NCI-H345 treated with DMSO at 0.1 percent for 48 hours (cell line): ENCODE measurements around the gene HMX1.

Source experiments
- DNase-seq: peaks from one replicate; lab custom pipeline; 2025; ENCODE audit not compliant: unreplicated experiment; lab: John Stamatoyannopoulos, UW

HMX1 gene

DNA sequence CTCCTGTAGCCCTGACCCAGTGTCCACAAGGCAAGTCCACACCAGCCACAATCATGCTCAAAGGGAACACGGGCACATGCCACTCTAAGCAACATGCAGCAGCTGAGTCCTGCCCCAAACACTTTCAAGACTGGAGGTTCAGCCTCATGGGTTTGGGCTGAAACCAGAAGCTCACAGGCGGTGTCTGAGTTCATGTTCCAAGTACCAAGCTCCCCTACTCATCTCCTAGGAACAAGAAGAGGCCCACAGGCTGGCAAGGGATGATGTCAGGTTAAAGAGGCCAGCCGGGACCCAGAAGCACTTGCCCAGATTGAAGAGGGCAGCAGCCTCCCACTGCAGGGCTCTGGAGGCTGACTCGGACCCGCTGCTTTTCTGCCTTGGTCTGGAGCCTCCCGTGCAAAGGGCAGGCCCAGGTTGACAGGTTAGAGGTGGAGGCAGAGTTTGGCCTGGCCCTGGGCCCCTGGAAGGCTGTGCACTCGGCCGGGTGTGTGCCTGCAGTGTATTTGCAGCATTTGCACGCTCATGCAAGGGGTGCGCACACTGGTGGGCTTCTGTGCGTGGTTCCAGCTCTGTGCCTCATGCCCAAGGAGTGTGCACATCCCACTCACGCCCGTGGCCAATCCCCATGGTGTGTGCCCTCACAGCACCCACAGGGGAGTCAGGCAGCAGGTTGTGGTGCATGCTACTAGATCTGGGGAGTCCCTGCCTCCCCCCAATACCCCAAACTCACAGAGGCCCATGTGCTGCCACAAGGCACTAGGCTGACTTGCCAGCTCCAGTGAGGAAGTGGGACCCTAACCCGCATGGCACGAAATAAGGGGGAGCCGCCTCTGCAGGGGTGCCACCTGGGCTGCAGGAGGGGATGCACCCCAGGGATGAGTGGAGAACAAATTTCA, 2.4 kb downstream of the HMX1 start:
- DNase-seq: no peak

DNA sequence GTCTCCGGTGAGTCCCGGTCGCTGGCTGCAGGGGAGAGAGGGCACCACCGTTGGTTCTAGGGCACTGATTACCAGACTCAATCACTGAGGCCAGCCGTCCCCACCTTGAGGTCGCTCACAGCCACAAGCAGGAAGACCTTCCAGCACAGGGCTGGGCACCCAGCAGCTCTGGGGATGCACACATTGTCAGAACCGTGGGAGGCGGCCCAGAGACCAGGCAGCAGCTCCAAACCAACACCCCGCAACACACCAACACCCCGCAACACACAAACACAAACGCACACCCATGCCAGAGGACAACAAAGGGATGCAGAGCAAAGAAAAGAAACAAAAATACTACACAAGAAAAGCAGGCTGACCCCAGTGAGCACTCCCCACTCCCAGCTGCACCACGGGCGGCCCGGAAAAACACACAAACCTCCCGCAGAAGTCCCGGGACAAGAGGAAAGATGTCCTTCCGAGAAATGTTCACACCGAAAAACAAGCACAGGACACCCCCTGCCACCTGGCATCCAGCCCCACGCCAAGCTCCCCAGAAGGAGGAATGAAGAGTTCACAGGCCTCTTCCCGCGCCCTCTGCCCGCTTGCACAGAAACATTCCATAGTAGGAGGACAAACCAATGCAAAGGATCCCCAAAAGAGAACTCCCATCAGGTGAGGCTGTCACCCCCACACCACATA, 3.2 kb downstream of the HMX1 start:
- no peak for DNase-seq

DNA sequence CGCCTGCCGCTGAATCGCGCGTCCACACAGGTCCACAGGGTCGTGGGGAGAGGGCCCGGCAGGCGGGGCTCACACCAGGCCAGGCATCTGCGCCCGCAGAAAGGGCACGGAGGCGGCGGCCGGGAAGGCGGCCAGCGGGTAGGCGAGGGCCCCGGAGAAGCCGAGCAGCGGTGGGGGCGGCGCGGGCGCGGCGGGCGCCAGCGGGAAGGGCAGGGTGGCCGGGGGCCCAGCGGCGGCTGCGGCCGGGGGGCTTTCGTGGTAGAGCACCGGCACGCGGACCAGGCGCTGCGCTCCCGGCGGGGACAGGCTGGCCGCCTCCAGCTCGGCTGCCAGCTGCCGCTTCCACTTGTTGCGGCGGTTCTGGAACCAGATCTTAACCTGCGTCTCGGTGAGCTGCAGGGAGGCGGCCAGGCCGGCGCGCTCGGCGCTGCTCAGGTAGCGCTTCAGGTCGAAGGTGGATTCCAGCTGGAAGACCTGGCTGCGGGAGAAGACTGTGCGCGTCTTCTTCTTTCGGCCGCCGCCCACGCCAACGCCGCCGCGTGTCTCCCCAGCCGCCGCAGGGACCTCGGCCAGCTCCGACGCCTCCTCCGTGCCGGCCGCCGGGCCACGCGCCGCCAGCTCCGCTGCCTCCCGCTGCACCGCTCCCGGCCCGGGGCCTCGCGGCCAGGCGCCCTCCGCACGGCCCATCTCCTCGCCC, 3.9 kb downstream of the HMX1 start:
- DNase-seq: no peak

DNA sequence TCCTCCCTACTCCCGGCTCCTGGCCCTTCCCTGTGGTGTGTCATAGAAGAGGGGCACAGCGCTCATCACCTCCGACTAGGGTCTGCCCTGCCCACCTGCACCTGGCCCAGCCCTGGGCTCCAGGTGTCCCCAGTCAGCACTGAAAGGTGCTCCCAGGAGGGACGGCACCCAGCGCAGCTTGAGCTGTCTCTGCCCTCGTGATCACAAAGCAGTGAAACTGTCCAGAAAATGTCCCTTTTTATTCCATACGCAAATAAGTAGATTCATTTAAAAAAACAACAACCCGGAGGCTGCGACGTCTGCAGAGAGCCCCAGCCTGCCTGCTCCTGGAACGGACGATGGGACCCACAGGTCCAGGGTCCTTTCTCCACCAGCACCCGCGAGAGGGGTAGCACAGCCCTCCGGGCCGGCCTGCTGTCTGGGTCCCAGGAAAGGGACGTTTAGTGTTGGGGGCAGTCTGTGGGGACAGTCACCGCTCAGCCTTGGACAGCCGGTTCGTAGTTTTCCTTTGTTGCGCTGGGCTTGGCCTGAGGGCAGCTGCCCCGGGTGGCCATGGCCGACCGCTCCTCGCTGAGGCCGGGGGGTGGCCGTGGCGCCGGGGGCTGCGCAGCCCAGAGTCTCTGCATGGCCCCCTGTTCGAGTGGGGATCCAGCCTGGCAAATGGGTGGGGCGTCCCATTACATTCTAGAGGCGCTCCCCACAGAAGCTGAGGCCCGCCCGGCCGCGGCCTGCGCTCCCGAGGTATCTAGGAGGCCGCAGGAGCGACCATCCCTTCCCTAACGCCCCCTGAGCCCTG, 4.6 kb downstream of the HMX1 start:
- DNase-seq: no peak

DNA sequence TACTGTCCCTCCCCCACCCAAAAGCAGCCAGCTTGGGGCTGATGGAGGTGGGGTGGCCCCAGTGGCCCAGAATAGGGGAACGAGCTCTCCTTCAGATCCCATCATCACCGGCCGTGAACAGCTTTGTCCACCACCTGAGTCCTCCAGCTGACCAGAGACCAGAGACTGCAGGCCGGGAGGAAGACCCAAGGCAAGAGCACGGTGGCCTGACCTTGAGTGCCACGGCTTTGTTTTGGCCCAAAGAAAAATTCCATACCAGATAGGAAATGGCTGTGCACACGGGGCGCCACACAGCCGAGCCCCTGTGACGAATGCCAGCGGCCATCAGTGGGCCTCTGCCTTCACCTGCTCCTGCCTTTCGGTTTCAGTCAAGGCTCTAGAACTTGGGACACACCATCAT, 5.2 kb downstream of the HMX1 start:
- DNase-seq: no peak

DNA sequence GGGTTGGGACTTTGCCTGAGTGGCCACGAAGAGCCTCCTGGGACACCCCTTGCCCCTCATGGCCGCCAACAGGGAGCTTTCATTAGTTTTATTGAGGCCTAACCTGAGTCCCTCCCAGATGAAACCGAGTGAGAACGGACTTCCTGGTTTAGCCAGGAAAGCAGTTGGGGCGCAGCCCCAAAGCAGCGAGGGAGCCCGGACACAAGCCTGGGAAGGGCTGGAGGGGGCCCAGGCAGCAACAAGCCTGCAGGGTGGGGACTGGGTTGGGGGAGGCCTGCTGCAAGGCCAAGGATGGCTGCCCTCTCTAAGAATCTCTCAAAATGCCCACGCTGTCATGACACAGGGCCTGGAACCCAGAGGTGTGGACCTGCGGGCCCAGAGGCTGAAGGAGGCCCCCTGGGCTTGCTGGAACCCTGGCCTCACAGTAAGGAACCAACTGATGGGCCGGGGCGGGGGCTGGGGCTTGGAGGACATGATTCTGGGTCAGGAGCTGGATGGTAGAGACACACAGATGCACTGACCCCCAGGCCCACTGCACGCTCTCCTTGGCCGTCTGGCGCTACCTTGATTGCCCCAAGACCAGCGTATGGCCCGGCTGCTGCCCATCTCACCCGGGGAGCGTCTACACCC, 5.8 kb downstream of the HMX1 start:
- DNase-seq: no peak

DNA sequence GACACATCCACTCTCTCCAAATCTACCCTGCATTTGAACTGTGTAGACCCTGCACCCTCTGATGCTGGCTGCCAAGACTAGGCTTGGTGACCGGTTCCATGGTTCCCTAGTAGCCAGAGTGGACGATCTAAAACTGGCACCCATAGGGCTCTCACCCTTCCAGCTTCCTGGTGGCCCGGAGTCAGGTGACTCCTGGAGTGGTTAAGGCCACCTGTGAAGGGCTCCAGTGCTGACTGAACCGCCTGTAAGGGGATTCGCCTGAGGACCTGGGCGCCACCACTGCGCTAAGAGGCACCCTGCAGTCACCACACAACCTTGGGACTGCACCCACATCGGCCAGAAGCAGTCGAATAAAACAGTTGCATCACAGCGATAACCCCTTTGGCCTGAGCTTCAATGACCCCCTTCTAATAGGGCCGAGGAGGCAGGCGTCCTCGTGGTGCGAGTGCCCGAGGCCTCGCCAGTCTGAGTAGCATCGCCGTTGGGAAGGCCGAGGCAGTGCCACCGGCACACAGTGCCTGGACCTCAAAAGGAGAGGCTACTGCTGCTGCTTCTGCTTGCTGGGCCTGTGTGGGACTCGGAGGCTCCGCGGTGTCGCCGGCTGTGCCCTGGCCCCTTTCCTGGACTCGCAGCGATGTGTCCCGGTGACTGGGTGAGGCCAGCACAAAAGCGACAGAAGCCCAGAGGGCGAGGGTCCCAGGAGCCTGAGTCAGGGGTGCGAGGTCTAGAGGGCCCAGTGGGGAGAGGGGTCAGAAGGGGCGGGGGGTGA, 6.5 kb downstream of the HMX1 start:
- DNase-seq: no peak

DNA sequence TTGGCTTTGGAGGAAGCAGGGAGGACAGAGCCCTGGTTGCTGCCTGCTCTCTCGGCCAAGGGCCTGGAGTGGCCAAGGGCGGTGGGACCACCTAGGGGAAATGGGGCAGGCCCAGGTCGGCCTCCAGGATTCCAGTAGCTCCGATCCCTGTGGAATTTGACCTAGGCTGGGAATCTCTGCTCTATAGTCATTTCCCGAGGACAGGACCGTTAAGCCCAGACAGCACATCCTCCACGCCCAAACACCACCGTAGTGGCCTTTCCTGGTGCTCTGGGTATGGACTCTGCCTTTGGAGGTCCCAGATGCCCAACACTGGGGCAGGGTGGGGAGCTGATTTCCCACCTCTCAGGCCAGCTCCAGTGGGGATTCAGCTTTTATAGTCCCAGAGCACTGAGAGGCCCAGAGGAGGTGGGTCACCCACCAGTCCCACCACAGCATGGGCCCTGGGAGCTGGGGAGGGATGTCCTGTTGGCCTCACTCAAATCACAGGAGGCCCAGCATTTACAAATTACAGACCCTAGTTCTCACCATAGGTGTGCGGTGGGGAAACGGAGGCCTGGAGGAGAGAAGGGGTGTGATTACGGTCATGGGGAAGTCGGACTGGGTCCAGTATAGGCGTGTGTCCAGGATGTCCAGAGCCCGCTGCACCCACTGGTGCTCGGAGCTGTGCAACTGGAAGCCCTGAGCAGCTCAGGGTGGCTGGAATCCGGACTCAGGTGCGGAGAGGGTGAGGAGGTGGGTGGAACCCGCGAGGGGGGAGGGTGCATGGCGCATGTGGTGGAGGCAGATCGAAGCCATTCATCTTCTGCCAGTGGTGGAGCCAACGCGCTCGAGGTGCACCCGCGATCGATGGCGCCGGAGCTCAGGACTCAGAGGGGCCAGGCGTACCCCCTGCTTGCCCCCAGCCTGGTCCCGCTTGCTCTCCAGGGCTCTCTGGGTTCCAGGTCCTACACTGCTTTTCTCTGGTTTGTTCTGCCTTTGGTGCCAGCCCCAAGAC, 7.7 kb downstream of the HMX1 start:
- DNase-seq: no peak

DNA sequence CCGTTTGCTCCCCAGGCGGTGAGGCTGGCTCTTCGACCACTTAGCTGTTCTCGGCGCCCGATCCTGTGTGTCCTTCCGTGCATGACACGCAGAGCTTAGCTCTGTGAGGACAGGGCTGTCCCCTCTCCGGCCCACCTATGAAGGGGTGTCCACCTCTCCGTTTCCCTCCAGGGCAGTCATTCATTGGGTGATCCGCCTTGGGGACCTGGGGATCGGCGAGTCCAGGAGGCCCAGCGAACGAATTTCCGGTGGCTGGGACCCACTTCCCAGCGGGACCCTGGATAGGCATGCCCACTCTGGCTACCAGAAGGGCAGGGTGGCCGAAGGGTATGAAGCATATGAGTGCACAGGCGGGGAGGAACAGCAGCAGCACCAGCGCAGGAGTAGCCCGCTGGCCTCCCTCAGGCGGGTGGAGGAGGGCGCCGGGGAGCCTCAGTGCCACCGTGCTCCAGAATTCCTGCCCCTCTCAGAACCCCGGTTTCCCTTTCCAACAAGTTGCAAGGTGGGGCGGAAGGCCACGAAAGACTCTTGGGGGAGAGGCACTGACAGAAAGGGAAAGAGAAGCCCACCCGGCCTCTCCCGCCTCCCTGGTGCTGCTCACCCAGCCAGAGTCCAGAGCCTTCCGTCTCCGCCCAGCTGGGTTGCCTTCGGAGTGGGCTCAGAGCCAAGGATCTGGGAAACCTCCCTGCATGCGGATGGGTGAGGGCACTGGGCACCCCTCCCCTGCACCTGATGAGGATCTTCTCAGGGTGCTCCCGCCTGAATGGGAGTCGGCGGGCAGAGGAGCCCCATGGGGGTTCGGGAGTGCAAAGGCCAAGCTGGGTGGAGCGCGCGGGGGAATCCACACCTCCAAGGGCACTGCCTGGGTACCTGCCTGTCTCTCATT, 8.6 kb downstream of the HMX1 start:
- no peak for DNase-seq

DNA sequence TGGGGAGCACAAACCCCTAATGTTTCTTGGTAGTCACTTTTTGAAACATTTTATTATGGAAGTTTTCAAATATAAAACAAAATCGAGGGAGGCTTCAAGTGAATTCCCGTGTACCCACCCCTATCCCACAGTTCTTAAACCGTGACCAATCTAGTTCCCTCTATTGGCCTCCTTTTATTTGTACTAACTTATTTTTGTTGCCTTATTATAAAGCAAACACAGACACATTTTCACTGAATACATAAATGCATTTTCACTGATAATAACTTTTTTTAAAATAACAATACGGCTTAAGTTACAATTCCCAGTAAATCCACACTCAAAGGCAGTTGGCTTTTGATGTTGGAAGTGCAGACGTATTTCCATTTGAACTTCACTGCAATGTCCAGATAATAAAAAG, 9.3 kb downstream of the HMX1 start:
- no peak for DNase-seq

DNA sequence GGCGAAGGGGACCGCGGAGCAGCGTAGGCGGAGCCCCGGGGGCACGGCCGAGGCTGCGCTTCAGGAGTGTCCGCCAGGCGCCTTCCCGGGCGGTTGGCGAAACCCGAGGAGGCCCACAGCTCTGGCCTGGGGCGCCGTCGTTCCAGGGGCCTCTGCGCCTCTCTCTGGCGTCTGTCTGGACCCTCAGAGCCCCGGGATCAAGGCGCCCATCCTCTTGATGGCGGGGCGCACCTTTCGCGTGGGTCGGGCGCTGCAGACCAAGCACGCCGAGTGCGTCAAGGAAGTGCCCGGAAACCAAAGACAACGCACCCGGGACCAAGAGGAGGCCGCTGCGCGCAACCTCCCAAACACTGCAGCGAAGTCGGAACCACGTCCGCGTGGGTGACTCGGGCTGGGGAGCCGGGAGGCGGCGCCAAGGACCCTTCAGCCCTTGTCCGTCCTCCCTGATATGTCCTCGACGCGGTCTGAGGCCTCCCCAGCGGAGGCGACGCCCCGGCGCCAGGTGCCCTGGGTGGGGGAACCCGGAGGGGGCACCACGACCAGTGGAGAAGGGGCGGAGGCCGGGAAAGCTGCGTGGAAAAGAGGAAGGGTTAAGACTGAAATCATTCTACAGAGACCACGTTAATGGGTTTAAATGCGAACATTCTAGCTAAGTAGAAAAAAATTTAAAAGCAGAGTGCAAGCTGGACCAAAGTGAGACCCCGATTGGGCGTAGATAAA, 9.9 kb downstream of the HMX1 start:
- DNase-seq: no peak

DNA sequence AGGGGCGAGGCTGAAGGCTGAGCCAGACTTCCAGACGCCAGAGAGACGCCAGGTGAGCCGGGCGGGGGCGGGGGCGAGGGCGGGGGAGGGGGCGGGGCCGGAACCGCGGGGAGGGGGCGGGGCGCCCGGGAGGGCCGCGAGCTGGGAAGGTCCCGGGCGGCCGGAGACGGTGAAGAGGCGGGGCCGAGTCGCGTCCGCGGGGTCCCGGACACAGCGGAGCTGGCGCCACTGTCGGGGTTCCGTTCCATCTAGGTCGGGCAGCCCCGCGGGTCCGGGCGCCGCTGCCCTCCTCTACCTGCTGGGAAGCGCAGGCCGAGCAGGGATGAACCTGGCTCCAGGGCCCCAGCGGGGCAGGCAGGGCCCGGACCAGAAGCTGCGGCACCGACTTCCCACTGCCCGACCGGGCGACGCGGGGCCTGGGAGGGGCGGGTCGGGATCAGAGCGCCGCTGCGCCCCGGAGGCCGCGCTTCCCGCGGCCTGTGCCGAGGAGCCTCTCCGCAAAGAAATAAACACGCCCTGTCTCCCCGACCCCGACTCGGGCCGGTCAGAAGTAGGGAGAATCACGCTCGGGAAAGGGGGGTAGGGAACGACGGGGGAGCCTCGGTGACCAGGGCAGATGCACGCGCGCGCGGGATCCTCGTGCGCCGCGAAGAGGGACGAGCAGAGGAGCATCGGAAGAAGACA, 10.6 kb downstream of the HMX1 start:
- DNase-seq: no peak

DNA sequence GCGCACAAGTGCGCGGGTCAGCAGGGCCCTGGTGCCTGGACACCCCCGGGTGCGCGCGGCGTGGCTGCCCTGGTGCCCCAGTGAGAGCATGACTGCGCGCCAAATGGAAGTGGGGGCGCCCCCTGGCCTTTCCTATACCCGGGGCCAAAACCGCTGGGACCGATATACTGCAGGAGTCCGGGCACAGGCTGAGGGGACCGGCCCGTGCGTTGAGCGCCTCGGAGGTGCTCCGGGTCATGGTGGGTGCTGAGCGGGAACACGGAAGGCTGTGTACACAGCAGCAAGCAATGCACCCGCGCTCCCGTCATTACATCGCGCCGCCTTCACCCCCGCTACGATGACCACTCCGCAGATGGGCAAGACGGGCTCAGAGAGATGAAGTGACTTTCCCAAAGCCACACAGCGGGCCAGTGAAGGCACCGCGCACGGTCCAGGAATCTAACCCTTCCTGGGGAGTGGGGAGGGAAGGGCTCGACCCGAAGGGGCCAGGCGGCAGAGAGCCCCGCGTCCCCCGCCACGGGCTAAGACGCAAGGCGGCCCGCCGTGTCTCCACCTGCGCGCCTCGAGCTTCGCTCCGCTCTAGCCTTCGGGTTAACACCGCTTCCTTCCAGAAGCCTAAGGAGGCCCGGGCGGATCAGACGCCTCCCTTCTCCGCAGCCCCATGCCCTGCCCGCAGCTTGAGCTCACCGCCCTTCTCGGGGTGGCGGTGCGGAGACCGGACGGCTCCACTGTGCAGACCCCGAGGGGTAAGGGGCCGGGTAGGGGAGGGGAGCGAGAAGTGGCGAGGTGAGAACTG, 11.3 kb downstream of the HMX1 start:
- no peak for DNase-seq

DNA sequence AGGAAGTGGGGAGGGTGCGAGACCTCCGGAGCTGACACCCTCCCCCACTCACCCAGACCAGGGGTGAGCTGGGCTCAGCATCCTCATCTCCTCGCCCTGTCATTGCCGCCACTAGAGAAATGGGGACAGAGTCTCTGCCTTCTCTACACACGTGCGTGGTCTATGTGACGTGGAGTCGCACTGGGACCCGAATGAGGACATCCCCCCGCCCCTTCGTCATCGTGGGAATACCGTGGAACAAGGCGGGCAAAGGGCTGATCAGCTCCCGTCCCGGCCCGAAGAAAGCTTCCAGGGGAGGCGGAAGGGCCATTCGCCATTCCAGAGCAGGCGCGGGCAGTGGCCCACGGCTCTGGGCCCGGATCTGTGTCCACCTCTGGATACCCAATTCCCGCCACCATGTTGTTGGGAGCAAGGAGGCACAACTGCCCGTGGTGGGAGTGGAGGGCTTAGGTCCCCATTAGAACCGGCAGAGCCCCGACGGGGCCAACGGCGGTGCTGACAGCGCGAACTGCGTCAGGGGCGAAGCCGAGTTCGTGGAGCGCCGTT, 12.0 kb downstream of the HMX1 start:
- DNase-seq: no peak

DNA sequence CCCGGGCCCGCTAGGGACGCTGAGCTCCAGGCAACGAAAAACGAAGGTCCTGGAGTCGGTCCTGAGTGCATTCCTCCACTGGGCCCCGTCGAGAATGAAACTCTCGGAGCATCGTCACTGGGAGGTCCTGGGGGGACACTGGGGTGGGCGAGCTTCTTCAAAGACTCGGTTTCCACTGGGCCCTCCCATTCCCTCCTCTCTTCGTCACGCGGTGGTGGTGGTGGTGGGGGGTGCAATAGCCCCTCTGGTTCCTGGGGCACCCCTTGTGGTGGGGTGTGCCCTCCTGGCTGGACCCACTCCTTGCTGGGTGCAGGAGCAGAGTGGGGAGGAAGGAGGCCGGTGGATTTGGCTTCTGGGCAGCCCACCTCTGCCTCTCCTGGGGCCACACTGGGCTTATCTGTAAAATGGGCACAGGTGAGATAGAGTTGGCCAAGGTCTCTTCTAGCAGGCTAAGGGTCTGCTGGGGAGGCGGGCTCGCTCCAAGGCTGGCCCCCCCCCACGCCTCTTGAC, 12.9 kb downstream of the HMX1 start:
- no peak for DNase-seq
